IMR-90 (cell line): ENCODE results near the gene SELENOO. TPM values are rescaled to one million over a fixed set of nuclear protein-coding genes. Genes with fewer than 3 reads are reported as not detected.

Experiments used
- ATAC-seq: fragments of 200-7000 bp; cut with Tn5 transposase; 2 replicates; pipeline ENCODE4 v1.9.1; 2020; ENCODE audit warnings: low read depth, mild to moderate bottlenecking, moderate library complexity
- BruUV-seq: library from RNA; stranded (reverse); fragments of 400-500 nt; replicated peaks from 2 replicates; lab custom pipeline; 2021; lab: Mats Ljungman, UMichigan
- CTCF ChIA-PET: fragments of 300-600 bp; formaldehyde crosslinking; extraction: SDS; loops from one replicate; lab custom pipeline; 2021; ENCODE audit warnings: antibody characterized with exemption; lab: Yijun Ruan, JAX
- POLR2A ChIA-PET: fragments of 300-600 bp; sonication (Branson Sonifier 250); formaldehyde crosslinking; loops from one replicate; lab custom pipeline; 2022; ENCODE audit warnings: antibody characterized with exemption; ENCODE audit not compliant: unreplicated experiment; lab: Charles Lee
- DNase-seq: peaks from one replicate; pipeline ENCODE4 v3.0.0; 2013
- H2AFZ ChIP-seq: replicated peaks from 2 replicates; pipeline ENCODE3; 2013; ENCODE audit warnings: low read length, mild to moderate bottlenecking; ENCODE audit not compliant: poor library complexity
- H2AK5ac ChIP-seq: 2 replicates; pipeline ENCODE4 v1.6.1; 2013; ENCODE audit warnings: low read depth, low read length, inconsistent platforms
- H2AK9ac ChIP-seq: replicated peaks from 2 replicates; pipeline ENCODE3; 2013; ENCODE audit warnings: mild to moderate bottlenecking, low read depth, low read length, moderate library complexity; ENCODE audit not compliant: poor library complexity
- H2BK120ac ChIP-seq: 2 replicates; pipeline ENCODE4 v1.6.1; 2013; ENCODE audit warnings: low read depth, low read length, inconsistent platforms
- H2BK15ac ChIP-seq: 3 replicates; pipeline ENCODE4 v1.6.1; 2013; ENCODE audit warnings: low read depth, low read length, inconsistent platforms
- H2BK20ac ChIP-seq: 2 replicates; pipeline ENCODE4 v1.6.1; 2013; ENCODE audit warnings: low read depth, mild to moderate bottlenecking, inconsistent platforms, low read length, moderate library complexity
- H2BK5ac ChIP-seq: 2 replicates; pipeline ENCODE4 v1.6.1; 2013; ENCODE audit warnings: mild to moderate bottlenecking, low read depth, low read length, inconsistent platforms; ENCODE audit not compliant: poor library complexity, severe bottlenecking
- H3K14ac ChIP-seq: replicated peaks from 2 replicates; pipeline ENCODE4 v1.6.1; 2013; ENCODE audit warnings: low read depth, low read length, inconsistent platforms
- H3K18ac ChIP-seq: 2 replicates; pipeline ENCODE4 v1.6.1; 2013; ENCODE audit warnings: low read depth, low read length, control low read depth
- H3K23ac ChIP-seq: 2 replicates; pipeline ENCODE4 v1.6.1; 2013; ENCODE audit warnings: low read depth, low read length, inconsistent platforms
- H3K27ac ChIP-seq: 2 replicates; pipeline ENCODE4 v1.5.1; 2013; ENCODE audit warnings: mild to moderate bottlenecking, control low read depth, low read length; ENCODE audit not compliant: insufficient read depth
- H3K27me3 ChIP-seq: 2 replicates; pipeline ENCODE4 v1.6.1; 2013; ENCODE audit warnings: low read length; ENCODE audit not compliant: control insufficient read depth, insufficient read depth
- H3K36me3 ChIP-seq: 2 replicates; pipeline ENCODE4 v1.6.1; 2013; ENCODE audit warnings: low read length, mixed read lengths; ENCODE audit not compliant: control insufficient read depth, insufficient read depth
- H3K4ac ChIP-seq: 2 replicates; pipeline ENCODE4 v1.6.1; 2013; ENCODE audit warnings: low read depth, low read length, inconsistent platforms
- H3K4me1 ChIP-seq: 2 replicates; pipeline ENCODE4 v1.6.1; 2013; ENCODE audit warnings: low read length, mixed read lengths; ENCODE audit not compliant: control insufficient read depth, insufficient read depth
- H3K4me2 ChIP-seq: 2 replicates; pipeline ENCODE4 v1.6.1; 2013; ENCODE audit warnings: low read depth, mild to moderate bottlenecking, control low read depth, low read length, moderate library complexity
- H3K4me3 ChIP-seq: 2 replicates; pipeline ENCODE4 v1.5.1; 2013; ENCODE audit warnings: low read depth, mild to moderate bottlenecking, control low read depth, low read length, moderate library complexity; ENCODE audit not compliant: insufficient read depth
- H3K56ac ChIP-seq: 2 replicates; pipeline ENCODE4 v1.6.1; 2013; ENCODE audit warnings: low read length, inconsistent platforms; ENCODE audit not compliant: insufficient read depth; ENCODE audit errors: extremely low read depth
- H3K79me1 ChIP-seq, 2 experiments: 2 replicates each; pipeline ENCODE4 v1.6.1; 2013; ENCODE audit warnings: low read length in 2 of 2, inconsistent platforms in 1 of 2, low read depth in 1 of 2
- H3K9ac ChIP-seq: 2 replicates; pipeline ENCODE4 v1.6.1; 2013; ENCODE audit warnings: low read depth, low read length, control low read depth
- H3K9me1 ChIP-seq: 2 replicates; pipeline ENCODE4 v1.6.1; 2013; ENCODE audit warnings: low read length, inconsistent platforms; ENCODE audit not compliant: insufficient read depth
- H3K9me3 ChIP-seq: 2 replicates; pipeline ENCODE4 v1.6.1; 2013; ENCODE audit warnings: low read length; ENCODE audit not compliant: control insufficient read depth, insufficient read depth
- H4K20me1 ChIP-seq: 2 replicates; pipeline ENCODE4 v1.6.1; 2013; ENCODE audit warnings: low read length, inconsistent platforms; ENCODE audit not compliant: insufficient read depth
- H4K5ac ChIP-seq: 2 replicates; pipeline ENCODE4 v1.6.1; 2013; ENCODE audit warnings: mild to moderate bottlenecking, low read depth, low read length, control low read depth
- H4K8ac ChIP-seq, 2 experiments: 2 replicates each; pipeline ENCODE4 v1.6.1; 2013; ENCODE audit warnings: low read depth in 2 of 2, low read length in 2 of 2, control low read depth in 1 of 2, inconsistent platforms in 1 of 2
- H4K91ac ChIP-seq: 2 replicates; pipeline ENCODE4 v1.6.1; 2013; ENCODE audit warnings: low read depth, low read length, inconsistent platforms; ENCODE audit not compliant: insufficient read depth
- BHLHE40 ChIP-seq: fragments of 150-350 bp; IDR thresholded peaks from 2 replicates; pipeline ENCODE4 v1.6.1; 2016; ENCODE audit warnings: mild to moderate bottlenecking, low read depth, low read length
- CEBPB ChIP-seq: IDR thresholded peaks from 2 replicates; pipeline ENCODE4 v1.6.1; 2012; ENCODE audit warnings: low read depth, low read length, improper control_type of control experiment
- CHD1 ChIP-seq: IDR thresholded peaks from 2 replicates; pipeline ENCODE4 v1.6.1; 2012; ENCODE audit warnings: low read depth, low read length, improper control_type of control experiment
- FOS ChIP-seq: fragments of 150-350 bp; IDR thresholded peaks from 2 replicates; pipeline ENCODE4 v1.6.1; 2016; ENCODE audit warnings: low read depth, low read length
- MAFK ChIP-seq: IDR thresholded peaks from 2 replicates; pipeline ENCODE4 v1.6.1; 2012; ENCODE audit warnings: low read depth, low read length, improper control_type of control experiment
- MAZ ChIP-seq: IDR thresholded peaks from 2 replicates; pipeline ENCODE4 v1.6.1; 2012; ENCODE audit warnings: low read depth, mild to moderate bottlenecking, low read length, improper control_type of control experiment, moderate library complexity, borderline replicate concordance
- MXI1 ChIP-seq: IDR thresholded peaks from 2 replicates; pipeline ENCODE4 v1.6.1; 2012; ENCODE audit warnings: low read depth, mild to moderate bottlenecking, low read length, moderate library complexity, borderline replicate concordance
- NFE2L2 ChIP-seq: fragments of 150-350 bp; IDR thresholded peaks from 2 replicates; pipeline ENCODE4 v1.6.1; 2016; ENCODE audit warnings: low read depth, mild to moderate bottlenecking, low read length
- POLR2A ChIP-seq: IDR thresholded peaks from 2 replicates; pipeline ENCODE4 v1.6.1; 2012; ENCODE audit warnings: mild to moderate bottlenecking, low read depth, low read length
- RAD21 ChIP-seq: IDR thresholded peaks from 2 replicates; pipeline ENCODE4 v1.6.1; 2012; ENCODE audit warnings: low read length, improper control_type of control experiment
- RCOR1 ChIP-seq: IDR thresholded peaks from 2 replicates; pipeline ENCODE4 v1.6.1; 2012; ENCODE audit warnings: mild to moderate bottlenecking, low read length, improper control_type of control experiment; ENCODE audit not compliant: insufficient replicate concordance
- RFX5 ChIP-seq: IDR thresholded peaks from 2 replicates; pipeline ENCODE4 v1.8.0; 2012; ENCODE audit warnings: low read depth, mild to moderate bottlenecking, low read length, moderate library complexity
- SMC3 ChIP-seq: fragments of 150-350 bp; IDR thresholded peaks from 2 replicates; pipeline ENCODE4 v1.6.1; 2016; ENCODE audit warnings: low read depth, mild to moderate bottlenecking, antibody characterized with exemption, low read length, moderate library complexity
- WGBS, 2 experiments: methylation state at CpG; one replicate each; pipeline versions ENCODE4 v1.1.5 to v1.1.7; 2013; ENCODE audit warnings: missing lambda C conversion rate in 2 of 2; ENCODE audit not compliant: insufficient read length in 1 of 2; ENCODE audit errors: extremely low coverage in 2 of 2; 5-methylcytosine and 5-hydroxymethylcytosine counted together
- dilution Hi-C: fragments of 300-500 bp; cut with HindIII; formaldehyde crosslinking; loops from one replicate; pipeline ENCODE4 v1.14.3; 2018; ENCODE audit warnings: low sequenced_read_pairs; ENCODE audit not compliant: unreplicated experiment
- in situ Hi-C: fragments of 300-500 bp; cut with MboI; formaldehyde crosslinking; loops from 3 replicates; pipeline ENCODE4 v1.14.3; 2019; ENCODE audit warnings: low sequenced_read_pairs, inconsistent platforms, mixed read lengths
- intact Hi-C: fragments of 100-400 bp; cut with micrococcal nuclease; formaldehyde crosslinking; loops from 2 replicates; pipeline ENCODE4 v1.10.0; 2022
- polyA plus RNA-seq, 3 experiments: library from polyadenylated mRNA; depleted of rRNA; stranded (reverse); fragments of >200 nt; gene quantifications; 2 replicates each; pipeline ENCODE4 v1.2.3, GENCODE V29; 2012; ENCODE audit warnings: low replicate concordance in 1 of 3
- total RNA-seq: library from RNA; depleted of rRNA; stranded (reverse); fragments of >200 nt; gene quantifications from 2 replicates; pipeline ENCODE4 v1.2.3, GENCODE V29; 2012
- TF ChIP-seq, protein P1 (sequence below): fragments of 150-350 bp; IDR thresholded peaks from 2 replicates; pipeline ENCODE4 v1.6.1; 2017; ENCODE audit warnings: mild to moderate bottlenecking, antibody characterized with exemption, low read length, low read depth
- TF ChIP-seq, protein P2 (sequence below): fragments of 150-350 bp; IDR thresholded peaks from 2 replicates; pipeline ENCODE4 v1.6.1; 2016; ENCODE audit warnings: low read depth, mild to moderate bottlenecking, low read length, moderate library complexity, borderline replicate concordance
- TF ChIP-seq, protein P3 (sequence below): conservative IDR thresholded peaks from 2 replicates; pipeline ENCODE4 v1.5.1; 2012; ENCODE audit warnings: mild to moderate bottlenecking, low read depth, low read length, improper control_type of control experiment

The SELENOO gene
- total and polyA plus RNA-seq, 2 of the 4 experiments (the other 2 are of a cell fraction) = 10.4 to 21.4 TPM

- Histone ChIP-seq H3K4me3 (peak overlapping the region; percentile 90), H3K4me2 (peak overlapping the region; percentile 73), H3K79me1 (peaks cover 9 to 43% of the 10 kb centered on the region in 2 experiments; a peak in 3 of 4 replicates), H4K8ac (peak overlapping the region; percentile 61 to 80; a peak in 3 of 4 replicates), H3K4ac (peak overlapping the region; percentile 86), H3K9me3 (no peaks in the 10 kb centered on the region), H2BK15ac (no peak overlapping the region), H3K18ac (peak overlapping the region; percentile 30; the same call in 1 of the 2 replicates), H2BK5ac (peak overlapping the region; percentile 35), H3K36me3 (peaks cover 17% of the 10 kb centered on the region; the same call in 1 of the 2 replicates), H2AK9ac (peak overlapping the region; percentile 99), H3K23ac (peak overlapping the region; percentile 62; the same call in 1 of the 2 replicates), H3K4me1 (peaks cover 17% of the 10 kb centered on the region), H3K14ac (peak overlapping the region; percentile 78), H2BK120ac (peak overlapping the region; percentile 12; the same call in 1 of the 2 replicates), H4K5ac (peak overlapping the region; percentile 8; the same call in 1 of the 2 replicates), H3K9ac (peak overlapping the region; percentile 68), H2BK20ac (no peak overlapping the region; the same call in 1 of the 2 replicates), H3K27ac (peak overlapping the region; percentile 87), H3K9me1 (peaks cover 4% of the 10 kb centered on the region; the same call in 1 of the 2 replicates), H3K27me3 (no peaks in the 10 kb centered on the region), H4K20me1 (peaks cover 24% of the 10 kb centered on the region), H2AFZ (peak overlapping the region; percentile 76), H3K56ac (peak overlapping the region; percentile 76; the same call in 1 of the 2 replicates), H2AK5ac (peak overlapping the region; percentile 94), H4K91ac (peak overlapping the region; percentile 0)
- dilution Hi-C loops (no loop called here), intact Hi-C loops (no loop called here), in situ Hi-C loops (no loop called here)
- ChIA-PET POLR2A (no interaction called here), CTCF (interaction anchor here (1.2 kb wide), 1 partner anchor 9 kb away, joined by 3 read pairs; the partner anchor contains the start of gene HDAC10)
- TF ChIP-seq MXI1 (no peak), SMC3 (no peak), NFE2L2 (no peak), BHLHE40 (no peak), CEBPB (no peak), RCOR1 (no peak), MAZ (no peak), RFX5 (no peak), CHD1 (no peak), POLR2A (no peak), MAFK (no peak), FOS (no peak), RAD21 (no peak)
- TF ChIP-seq, protein P1, sequence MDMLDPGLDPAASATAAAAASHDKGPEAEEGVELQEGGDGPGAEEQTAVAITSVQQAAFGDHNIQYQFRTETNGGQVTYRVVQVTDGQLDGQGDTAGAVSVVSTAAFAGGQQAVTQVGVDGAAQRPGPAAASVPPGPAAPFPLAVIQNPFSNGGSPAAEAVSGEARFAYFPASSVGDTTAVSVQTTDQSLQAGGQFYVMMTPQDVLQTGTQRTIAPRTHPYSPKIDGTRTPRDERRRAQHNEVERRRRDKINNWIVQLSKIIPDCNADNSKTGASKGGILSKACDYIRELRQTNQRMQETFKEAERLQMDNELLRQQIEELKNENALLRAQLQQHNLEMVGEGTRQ = no peak
- TF ChIP-seq, protein P2, sequence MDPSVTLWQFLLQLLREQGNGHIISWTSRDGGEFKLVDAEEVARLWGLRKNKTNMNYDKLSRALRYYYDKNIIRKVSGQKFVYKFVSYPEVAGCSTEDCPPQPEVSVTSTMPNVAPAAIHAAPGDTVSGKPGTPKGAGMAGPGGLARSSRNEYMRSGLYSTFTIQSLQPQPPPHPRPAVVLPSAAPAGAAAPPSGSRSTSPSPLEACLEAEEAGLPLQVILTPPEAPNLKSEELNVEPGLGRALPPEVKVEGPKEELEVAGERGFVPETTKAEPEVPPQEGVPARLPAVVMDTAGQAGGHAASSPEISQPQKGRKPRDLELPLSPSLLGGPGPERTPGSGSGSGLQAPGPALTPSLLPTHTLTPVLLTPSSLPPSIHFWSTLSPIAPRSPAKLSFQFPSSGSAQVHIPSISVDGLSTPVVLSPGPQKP = no peak
- TF ChIP-seq, protein P3, sequence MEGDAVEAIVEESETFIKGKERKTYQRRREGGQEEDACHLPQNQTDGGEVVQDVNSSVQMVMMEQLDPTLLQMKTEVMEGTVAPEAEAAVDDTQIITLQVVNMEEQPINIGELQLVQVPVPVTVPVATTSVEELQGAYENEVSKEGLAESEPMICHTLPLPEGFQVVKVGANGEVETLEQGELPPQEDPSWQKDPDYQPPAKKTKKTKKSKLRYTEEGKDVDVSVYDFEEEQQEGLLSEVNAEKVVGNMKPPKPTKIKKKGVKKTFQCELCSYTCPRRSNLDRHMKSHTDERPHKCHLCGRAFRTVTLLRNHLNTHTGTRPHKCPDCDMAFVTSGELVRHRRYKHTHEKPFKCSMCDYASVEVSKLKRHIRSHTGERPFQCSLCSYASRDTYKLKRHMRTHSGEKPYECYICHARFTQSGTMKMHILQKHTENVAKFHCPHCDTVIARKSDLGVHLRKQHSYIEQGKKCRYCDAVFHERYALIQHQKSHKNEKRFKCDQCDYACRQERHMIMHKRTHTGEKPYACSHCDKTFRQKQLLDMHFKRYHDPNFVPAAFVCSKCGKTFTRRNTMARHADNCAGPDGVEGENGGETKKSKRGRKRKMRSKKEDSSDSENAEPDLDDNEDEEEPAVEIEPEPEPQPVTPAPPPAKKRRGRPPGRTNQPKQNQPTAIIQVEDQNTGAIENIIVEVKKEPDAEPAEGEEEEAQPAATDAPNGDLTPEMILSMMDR = no peak
- ATAC-seq = peak; percentile 3; the same call in 1 of the 2 replicates
- WGBS, 2 experiments = 22% methylated on average over 3 of the region's 11 CpGs; no CpG with 5 or more reads in 1 of the 2 experiments
- DNase-seq = no peak
- no TSS peak for BruUV-seq
Observed at GRCh38 chr22:50260434-50260800, 59.6 kb downstream of the SELENOO start.
